NB4 (cell line): ENCODE data around the gene OR7G1.
"Not testable (repeated sequence)": the region's sequence is repeated elsewhere in the genome, so short reads cannot be mapped to it uniquely, and the experiment has no call there.

Experiments
- DNase-seq: peaks from one replicate; pipeline ENCODE4 v3.0.0; 2010; ENCODE audit warnings: low read depth
- H3K4me3 ChIP-seq: one replicate; pipeline ENCODE4 v1.5.1; 2011; ENCODE audit warnings: mild to moderate bottlenecking, low read depth, low read length, moderate library complexity
- CTCF ChIP-seq: IDR thresholded peaks from one replicate; pipeline ENCODE4 v1.5.1; 2012; ENCODE audit warnings: low read depth, low read length
- MYC ChIP-seq: IDR thresholded peaks from 2 replicates; pipeline ENCODE4 v1.6.1; 2011; ENCODE audit warnings: low read depth, low read length
- POLR2A ChIP-seq: IDR thresholded peaks from 2 replicates; pipeline ENCODE4 v1.6.1; 2011; ENCODE audit warnings: mild to moderate bottlenecking; ENCODE audit not compliant: insufficient read length; ENCODE audit errors: extremely low read depth
- TF ChIP-seq, protein P1 (sequence below): IDR thresholded peaks from 2 replicates; pipeline ENCODE4 v1.6.1; 2011; ENCODE audit warnings: low read depth, low read length

OR7G1 gene

GRCh38 chr19:9075064-9075949 lies 40.3 kb downstream of the OR7G1 start:
- TF ChIP-seq, protein P1, sequence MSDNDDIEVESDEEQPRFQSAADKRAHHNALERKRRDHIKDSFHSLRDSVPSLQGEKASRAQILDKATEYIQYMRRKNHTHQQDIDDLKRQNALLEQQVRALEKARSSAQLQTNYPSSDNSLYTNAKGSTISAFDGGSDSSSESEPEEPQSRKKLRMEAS, result peak; percentile 77
- no peak for TF ChIP-seq POLR2A
- TF ChIP-seq MYC, result peak; percentile 26; the same call in 1 of the 2 replicates
- no peak for TF ChIP-seq CTCF
- DNase-seq, result peak; percentile 93
- H3K4me3 ChIP-seq, result no peak overlapping the region

- no peak for DNase-seq
- no peak overlapping the region for H3K4me3 ChIP-seq
- TF ChIP-seq, protein P1, result no peak
- no peak for TF ChIP-seq POLR2A
- no peak for TF ChIP-seq CTCF
These were observed 41.8 kb downstream of the OR7G1 start for GRCh38 chr19:9073806-9074205.

GRCh38 chr19:9071720-9072119 lies 43.8 kb downstream of the OR7G1 start:
- H3K4me3 ChIP-seq, DNase-seq: not testable (repeated sequence)

GRCh38 chr19:9070066-9070465 lies 45.5 kb downstream of the OR7G1 start:
- DNase-seq, result no peak
- H3K4me3 ChIP-seq, result no peak overlapping the region
- no peak for TF ChIP-seq MYC
- no peak for TF ChIP-seq POLR2A
- TF ChIP-seq, protein P1, result no peak
- no peak for TF ChIP-seq CTCF

DNA sequence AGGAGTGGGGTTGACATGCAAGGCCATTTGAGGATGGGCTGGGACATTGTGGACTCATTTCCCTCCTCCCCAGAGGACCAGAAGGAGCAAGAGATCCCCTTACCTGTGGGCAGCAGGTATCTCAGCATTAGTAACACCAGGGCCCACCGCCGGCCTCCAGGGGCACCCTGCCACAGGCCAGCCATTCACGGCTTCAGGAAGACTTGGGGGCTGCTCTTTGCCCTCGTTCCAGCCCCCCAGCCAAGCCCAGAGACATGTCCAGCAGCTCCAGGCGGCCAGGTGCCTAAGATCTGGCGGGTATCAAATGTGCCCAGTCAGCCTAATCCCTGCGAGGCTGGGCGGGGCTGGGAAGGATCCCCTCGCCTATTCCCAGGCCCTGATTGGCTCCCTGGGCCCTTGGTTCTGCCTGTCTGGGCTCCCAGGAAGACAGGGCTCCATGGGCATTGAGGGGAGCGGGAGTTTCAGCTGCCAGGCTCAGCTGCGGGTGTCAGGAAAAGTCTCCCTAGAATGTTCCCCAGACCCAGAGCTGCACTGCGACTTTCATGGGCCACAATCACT lies 50.0 kb downstream of the OR7G1 start:
- H3K4me3 ChIP-seq, result no peak overlapping the region
- no peak for DNase-seq
- no peak for TF ChIP-seq MYC
- TF ChIP-seq, protein P1, result no peak
- TF ChIP-seq POLR2A, result no peak
- no peak for TF ChIP-seq CTCF
